Heart right ventricle (tissue), 16 donors: ENCODE results near the gene ARHGEF12. TPM values are rescaled to one million over a fixed set of nuclear protein-coding genes. Genes with fewer than 3 reads are reported as not detected.

Source experiments
- ATAC-seq, 8 donors: fragments of 200-7000 bp; cut with Tn5 transposase; one replicate each; pipeline ENCODE4 v1.9.1; 2020; ENCODE audit warnings: mild to moderate bottlenecking in 8 of 8, moderate library complexity in 8 of 8, moderate number of reproducible peaks in 1 of 8
- DNase-seq, 2 donors: peaks; one replicate each; pipeline ENCODE4 v3.0.0-alpha.2; 2020
- H3K27ac ChIP-seq, 10 donors: fragments of 200-600 bp; sonication (generic) in 2 of 10; one replicate each; pipeline versions ENCODE4 v1.5.0 to v1.8.0; 2020 to 2022; ENCODE audit warnings: mild to moderate bottlenecking in 3 of 10
- H3K27me3 ChIP-seq, 7 donors: fragments of 200-600 bp; one replicate each; pipeline ENCODE4 v1.8.0; 2021 to 2022; ENCODE audit warnings: mild to moderate bottlenecking in 2 of 7
- H3K36me3 ChIP-seq, 9 donors: fragments of 200-600 bp; sonication (generic) in 1 of 9; one replicate each; pipeline versions ENCODE4 v1.5.0 to v1.8.0; 2020 to 2022; ENCODE audit warnings: mild to moderate bottlenecking in 2 of 9
- H3K4me1 ChIP-seq, 9 donors: fragments of 200-600 bp; sonication (generic) in 1 of 9; one replicate each; pipeline versions ENCODE4 v1.5.0 to v1.8.0; 2020 to 2022; ENCODE audit warnings: mild to moderate bottlenecking in 4 of 9
- H3K4me3 ChIP-seq, 10 donors: fragments of 200-600 bp; sonication (generic) in 2 of 10; one replicate each; pipeline versions ENCODE4 v1.5.0 to v1.8.0; 2020 to 2022; ENCODE audit warnings: mild to moderate bottlenecking in 7 of 10, moderate library complexity in 2 of 10
- H3K9me3 ChIP-seq, 11 donors: fragments of 200-600 bp in 10 of 11; sonication (generic) in 2 of 11; one replicate each; pipeline versions ENCODE4 v1.5.0 to v1.8.0; 2013 to 2022; ENCODE audit warnings: mild to moderate bottlenecking in 2 of 11, control low read depth in 1 of 11, moderate library complexity in 1 of 11
- WGBS, 2 donors: extraction: QIAGEN DNeasy Blood & Tissue Kit; methylation state at CpG; one replicate each; pipeline ENCODE4 v1.1.7; 2013; ENCODE audit warnings: inconsistent platforms in 1 of 2; 5-methylcytosine and 5-hydroxymethylcytosine counted together
- intact Hi-C, 10 donors: fragments of 100-400 bp; cut with DNase I; formaldehyde crosslinking; loops; one replicate each; pipeline versions ENCODE4 v1.11.1 to v1.14.2; 2022
- polyA plus RNA-seq, 2 donors: library from polyadenylated mRNA; stranded (reverse); fragments of 200-250 nt; gene quantifications; one replicate each; pipeline ENCODE4 v1.2.3, GENCODE V29; 2013
- total RNA-seq, 10 donors: library from RNA; stranded (reverse); fragmentation: NEBNext Ultra II Directional in 3 of 10; extraction: Animal tissue kit (Norgen Biotek cat#: 25700) in 3 of 10; gene quantifications; one replicate each; pipeline versions ENCODE4 v1.2.1 to v1.2.4, GENCODE V29; 2021 to 2023
- TF ChIP-seq, protein P1 (sequence below), 9 donors: fragments of 200-600 bp; sonication (generic) in 2 of 9; IDR thresholded peaks; one replicate each; pipeline versions ENCODE4 v1.5.0 to v1.8.0; 2021 to 2022; ENCODE audit warnings: antibody characterized with exemption in 9 of 9, mild to moderate bottlenecking in 5 of 9, moderate library complexity in 1 of 9
- donor health status: Arrhythmogenic right ventricular cardiomyopathy.
- donor health status: ischemic (EF 13 %, LVEDD 7.1; RV severe dilation, severe dysfunction).
- donor health status: healthy with polysubstance abuse.
- donor health status: DM: no; HTN: yes; CAD: no.
- donor health status: DM: no; HTN: no; CAD: no.
- donor health status: ischemic (EF 25% LVEDD 6.9; RV normal size, moderate dysfunction).
- donor health status: ischemic (EF 25% LVEDD 5.7; RV mildly dilated, moderate dysfunction).
- donor health status: healthy.
- donor health status: DM: yes; HTN: yes; CAD: no.
- donor health status: Ischemic cardiomyopathy.
- donor health status: ischemic (EF 35%, LVEDD 5.7; RV mildly dilated, moderate dysfunction).
- donor health status: nonischemic (EF 11% LVEDD 7.7; RV severe dilation, severe dysfunction).
- donor health status: DM: yes; HTN: yes; CAD: no.
- donor health status: PGD.
- donor health status: ischemic (EF 29% LVEDD 5.4; RV normal size, mild dysfunction).
- donor health status: nonischemic (EF 23%, LVEDD 6.1; RV moderate dilation, normal function).

ARHGEF12 gene
- total and polyA plus RNA-seq, 12 donors, result 20.0 to 155 (median 110) TPM

DNA sequence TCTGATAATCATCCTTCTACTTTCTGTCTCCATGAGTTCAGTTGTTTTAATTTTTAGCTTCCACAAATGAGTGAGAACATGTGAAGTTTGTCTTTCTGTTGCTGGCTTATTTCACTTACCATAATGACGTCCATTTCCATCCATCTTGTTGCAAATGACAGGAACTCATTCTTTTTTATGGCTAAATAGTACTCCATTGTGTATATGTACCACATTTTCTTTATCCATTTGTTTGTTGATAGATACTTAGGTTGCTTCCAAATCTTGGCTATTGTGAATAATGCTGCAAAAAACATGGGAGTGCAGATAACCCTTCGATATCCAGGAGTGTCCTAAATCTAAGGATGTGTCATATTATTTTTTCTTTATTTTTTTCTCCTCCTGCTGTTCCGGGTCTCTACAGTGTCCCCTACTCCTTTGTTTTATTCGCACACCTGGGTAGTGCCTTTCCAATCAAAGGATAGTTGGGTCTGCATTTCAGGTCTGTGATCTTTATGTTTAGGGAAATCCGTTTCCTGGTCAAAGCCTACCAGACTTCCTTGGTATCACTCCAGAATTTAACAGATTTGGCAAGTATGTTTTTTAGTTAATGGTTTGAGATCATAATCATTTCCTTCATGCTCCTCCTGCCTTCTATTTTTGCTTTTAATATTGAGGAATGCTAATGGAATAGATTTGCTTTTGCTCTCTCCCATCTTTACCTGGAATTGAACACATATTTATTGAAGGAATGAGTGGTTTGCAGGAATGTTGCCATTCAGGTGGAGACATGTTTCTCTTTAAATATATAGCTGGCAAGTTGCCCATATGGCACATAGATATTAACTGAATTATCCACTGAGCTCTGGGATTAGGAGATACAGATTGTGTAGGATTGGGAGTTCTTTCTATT, 53.7 kb downstream of the ARHGEF12 start:
- Histone ChIP-seq H3K9me3 (peaks cover 0 to 10% (median 0%) of the 10 kb centered on the region in 11 donors), H3K4me3 (no peak overlapping the region), H3K4me1 (peaks cover 14 to 78% (median 55%) of the 10 kb centered on the region in 9 donors), H3K27me3 (no peaks in the 10 kb centered on the region), H3K27ac (peak overlapping the region in 2 of 10 donors; percentile 25 to 69), H3K36me3 (no peaks in the 10 kb centered on the region)
- no peak for DNase-seq
- WGBS, 2 donors, result 61 to 80% methylated on average over 5 of the region's 5 CpGs
- peak in 3 of 8 donors; percentile 14 to 54 (median 21) for ATAC-seq
- intact Hi-C loops, result loop anchor here in 3 of 10 donors (5.0 kb wide), 1 partner anchor 53 kb away; the partner anchor contains the start of gene ARHGEF12 (in 3 of the 3)
- TF ChIP-seq, protein P1, sequence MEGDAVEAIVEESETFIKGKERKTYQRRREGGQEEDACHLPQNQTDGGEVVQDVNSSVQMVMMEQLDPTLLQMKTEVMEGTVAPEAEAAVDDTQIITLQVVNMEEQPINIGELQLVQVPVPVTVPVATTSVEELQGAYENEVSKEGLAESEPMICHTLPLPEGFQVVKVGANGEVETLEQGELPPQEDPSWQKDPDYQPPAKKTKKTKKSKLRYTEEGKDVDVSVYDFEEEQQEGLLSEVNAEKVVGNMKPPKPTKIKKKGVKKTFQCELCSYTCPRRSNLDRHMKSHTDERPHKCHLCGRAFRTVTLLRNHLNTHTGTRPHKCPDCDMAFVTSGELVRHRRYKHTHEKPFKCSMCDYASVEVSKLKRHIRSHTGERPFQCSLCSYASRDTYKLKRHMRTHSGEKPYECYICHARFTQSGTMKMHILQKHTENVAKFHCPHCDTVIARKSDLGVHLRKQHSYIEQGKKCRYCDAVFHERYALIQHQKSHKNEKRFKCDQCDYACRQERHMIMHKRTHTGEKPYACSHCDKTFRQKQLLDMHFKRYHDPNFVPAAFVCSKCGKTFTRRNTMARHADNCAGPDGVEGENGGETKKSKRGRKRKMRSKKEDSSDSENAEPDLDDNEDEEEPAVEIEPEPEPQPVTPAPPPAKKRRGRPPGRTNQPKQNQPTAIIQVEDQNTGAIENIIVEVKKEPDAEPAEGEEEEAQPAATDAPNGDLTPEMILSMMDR (IDR thresholded peaks at IDR 0.05), result no peak

DNA sequence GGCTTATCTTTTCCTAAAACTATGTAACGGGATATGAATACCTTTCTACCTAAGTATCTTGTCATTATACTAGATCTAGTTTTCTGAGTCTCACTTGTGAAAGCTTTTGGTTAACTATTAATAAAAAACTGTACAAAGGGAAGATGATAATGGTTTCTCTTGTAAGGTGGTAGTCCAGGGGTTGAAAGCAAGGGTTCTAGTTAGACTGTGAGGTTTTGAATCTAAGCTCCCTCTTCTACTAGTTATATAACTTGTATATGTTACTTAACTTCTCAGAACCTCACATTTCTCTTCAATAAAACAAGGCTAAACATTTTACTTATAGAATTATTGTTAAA, 54.3 kb downstream of the ARHGEF12 start:
- Histone ChIP-seq H3K27ac (peak overlapping the region in 3 of 10 donors; percentile 25 to 69 (median 66)), H3K4me1 (peaks cover 8 to 72% (median 49%) of the 10 kb centered on the region in 9 donors), H3K9me3 (peaks cover 0 to 10% (median 0%) of the 10 kb centered on the region in 11 donors), H3K4me3 (no peak overlapping the region), H3K27me3 (no peaks in the 10 kb centered on the region), H3K36me3 (no peaks in the 10 kb centered on the region)
- no peak for DNase-seq
- no peak for ATAC-seq
- 62% methylated on average over 1 of the region's 1 CpG for WGBS, 2 donors
- TF ChIP-seq, protein P1 (IDR thresholded peaks at IDR 0.05), result no peak
- intact Hi-C loops, result loop anchor here in 3 of 10 donors (5.0 kb wide), 1 partner anchor 53 kb away; the partner anchor contains the start of gene ARHGEF12 (in 3 of the 3)

DNA sequence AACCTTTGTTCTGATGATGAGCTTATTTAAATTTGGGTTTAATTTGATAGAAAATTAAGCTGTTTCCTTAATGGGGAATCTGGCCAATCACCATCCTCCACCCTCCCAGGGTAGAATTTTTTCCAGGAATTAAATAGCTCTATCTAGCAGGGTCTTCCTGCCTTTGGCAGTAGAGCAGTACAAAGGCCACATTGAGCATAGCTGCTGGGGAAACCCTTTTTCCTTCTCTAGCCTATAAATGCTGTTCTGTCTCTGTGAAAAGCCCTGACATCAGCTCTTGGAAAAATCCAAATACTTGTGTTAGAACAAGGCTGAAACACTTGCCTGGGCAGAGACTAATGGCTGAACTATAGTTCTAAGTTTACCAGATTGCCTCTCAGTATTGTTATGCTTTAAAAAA, 55.1 kb downstream of the ARHGEF12 start:
- H3K36me3 ChIP-seq, result no peaks in the 10 kb centered on the region
- H3K9me3 ChIP-seq, result peaks cover 0 to 11% (median 0%) of the 10 kb centered on the region in 11 donors
- DNase-seq, result peak in 1 of 2 donors; percentile 16
- no peak overlapping the region for H3K4me3 ChIP-seq
- peak overlapping the region in 8 of 10 donors; percentile 2 to 69 (median 24) for H3K27ac ChIP-seq
- H3K4me1 ChIP-seq, result peaks cover 4 to 64% (median 41%) of the 10 kb centered on the region in 9 donors
- intact Hi-C loops, result loop anchor here in 3 of 10 donors (5.0 kb wide), 1 partner anchor 54 kb away; the partner anchor contains the start of gene ARHGEF12 (in 3 of the 3)
- H3K27me3 ChIP-seq, result no peaks in the 10 kb centered on the region
- ATAC-seq, result peak in 7 of 8 donors; percentile 37 to 83 (median 64)
- TF ChIP-seq, protein P1 (IDR thresholded peaks at IDR 0.05), result no peak

DNA sequence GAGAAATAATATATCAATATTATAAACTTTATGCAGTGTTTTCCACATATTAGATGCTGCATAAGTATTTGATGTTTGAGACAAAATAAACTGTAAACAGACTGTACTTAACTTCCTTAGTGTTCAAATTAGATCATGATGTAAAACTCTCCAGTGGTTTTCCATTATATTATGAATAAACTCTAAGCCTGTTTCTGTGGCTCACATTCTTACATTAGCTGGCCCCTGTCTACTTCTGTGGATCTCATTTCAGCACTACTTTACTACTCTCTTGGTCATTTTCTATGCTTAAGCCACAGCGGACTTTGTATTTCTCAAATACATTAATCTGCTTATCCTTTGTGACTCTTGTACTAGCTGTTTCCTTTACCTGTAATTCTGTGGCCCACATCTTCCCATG, 55.6 kb downstream of the ARHGEF12 start:
- Histone ChIP-seq H3K36me3 (no peaks in the 10 kb centered on the region), H3K4me1 (peaks cover 4 to 64% (median 41%) of the 10 kb centered on the region in 9 donors), H3K9me3 (peaks cover 0 to 11% (median 0%) of the 10 kb centered on the region in 11 donors), H3K27ac (peak overlapping the region in 7 of 10 donors; percentile 19 to 69 (median 25)), H3K27me3 (no peaks in the 10 kb centered on the region), H3K4me3 (no peak overlapping the region)
- 84 to 88% methylated on average over 1 of the region's 1 CpG for WGBS, 2 donors
- TF ChIP-seq, protein P1 (IDR thresholded peaks at IDR 0.05), result no peak
- ATAC-seq (peak in 4 of 8 donors; percentile 20 to 37 (median 25)), DNase-seq (no peak)
- intact Hi-C loops, result loop anchor here in 3 of 10 donors (5.0 kb wide), 1 partner anchor 55 kb away; the partner anchor contains the start of gene ARHGEF12 (in 3 of the 3)
